IMR-90 (cell line): Measurements from ENCODE around the gene CBX6. TPM values are rescaled to one million over a fixed set of nuclear protein-coding genes. Genes with fewer than 3 reads are reported as not detected.

ENCODE experiments used
- ATAC-seq: fragments of 200-7000 bp; cut with Tn5 transposase; 2 replicates; pipeline ENCODE4 v1.9.1; 2020; ENCODE audit warnings: low read depth, mild to moderate bottlenecking, moderate library complexity
- BruUV-seq: library from RNA; stranded (reverse); fragments of 400-500 nt; replicated peaks from 2 replicates; lab custom pipeline; 2021; lab: Mats Ljungman, UMichigan
- CTCF ChIA-PET: fragments of 300-600 bp; formaldehyde crosslinking; extraction: SDS; loops from one replicate; lab custom pipeline; 2021; ENCODE audit warnings: antibody characterized with exemption; lab: Yijun Ruan, JAX
- POLR2A ChIA-PET: fragments of 300-600 bp; sonication (Branson Sonifier 250); formaldehyde crosslinking; loops from one replicate; lab custom pipeline; 2022; ENCODE audit warnings: antibody characterized with exemption; ENCODE audit not compliant: unreplicated experiment; lab: Charles Lee
- DNase-seq: peaks from one replicate; pipeline ENCODE4 v3.0.0; 2013
- H2AFZ ChIP-seq: replicated peaks from 2 replicates; pipeline ENCODE3; 2013; ENCODE audit warnings: low read length, mild to moderate bottlenecking; ENCODE audit not compliant: poor library complexity
- H2AK5ac ChIP-seq: 2 replicates; pipeline ENCODE4 v1.6.1; 2013; ENCODE audit warnings: low read depth, low read length, inconsistent platforms
- H2AK9ac ChIP-seq: replicated peaks from 2 replicates; pipeline ENCODE3; 2013; ENCODE audit warnings: mild to moderate bottlenecking, low read depth, low read length, moderate library complexity; ENCODE audit not compliant: poor library complexity
- H2BK120ac ChIP-seq: 2 replicates; pipeline ENCODE4 v1.6.1; 2013; ENCODE audit warnings: low read depth, low read length, inconsistent platforms
- H2BK15ac ChIP-seq: 3 replicates; pipeline ENCODE4 v1.6.1; 2013; ENCODE audit warnings: low read depth, low read length, inconsistent platforms
- H2BK20ac ChIP-seq: 2 replicates; pipeline ENCODE4 v1.6.1; 2013; ENCODE audit warnings: low read depth, mild to moderate bottlenecking, inconsistent platforms, low read length, moderate library complexity
- H2BK5ac ChIP-seq: 2 replicates; pipeline ENCODE4 v1.6.1; 2013; ENCODE audit warnings: mild to moderate bottlenecking, low read depth, low read length, inconsistent platforms; ENCODE audit not compliant: poor library complexity, severe bottlenecking
- H3K14ac ChIP-seq: replicated peaks from 2 replicates; pipeline ENCODE4 v1.6.1; 2013; ENCODE audit warnings: low read depth, low read length, inconsistent platforms
- H3K18ac ChIP-seq: 2 replicates; pipeline ENCODE4 v1.6.1; 2013; ENCODE audit warnings: low read depth, low read length, control low read depth
- H3K23ac ChIP-seq: 2 replicates; pipeline ENCODE4 v1.6.1; 2013; ENCODE audit warnings: low read depth, low read length, inconsistent platforms
- H3K27ac ChIP-seq: 2 replicates; pipeline ENCODE4 v1.5.1; 2013; ENCODE audit warnings: mild to moderate bottlenecking, control low read depth, low read length; ENCODE audit not compliant: insufficient read depth
- H3K27me3 ChIP-seq: 2 replicates; pipeline ENCODE4 v1.6.1; 2013; ENCODE audit warnings: low read length; ENCODE audit not compliant: control insufficient read depth, insufficient read depth
- H3K36me3 ChIP-seq: 2 replicates; pipeline ENCODE4 v1.6.1; 2013; ENCODE audit warnings: low read length, mixed read lengths; ENCODE audit not compliant: control insufficient read depth, insufficient read depth
- H3K4ac ChIP-seq: 2 replicates; pipeline ENCODE4 v1.6.1; 2013; ENCODE audit warnings: low read depth, low read length, inconsistent platforms
- H3K4me1 ChIP-seq: 2 replicates; pipeline ENCODE4 v1.6.1; 2013; ENCODE audit warnings: low read length, mixed read lengths; ENCODE audit not compliant: control insufficient read depth, insufficient read depth
- H3K4me2 ChIP-seq: 2 replicates; pipeline ENCODE4 v1.6.1; 2013; ENCODE audit warnings: low read depth, mild to moderate bottlenecking, control low read depth, low read length, moderate library complexity
- H3K4me3 ChIP-seq: 2 replicates; pipeline ENCODE4 v1.5.1; 2013; ENCODE audit warnings: low read depth, mild to moderate bottlenecking, control low read depth, low read length, moderate library complexity; ENCODE audit not compliant: insufficient read depth
- H3K56ac ChIP-seq: 2 replicates; pipeline ENCODE4 v1.6.1; 2013; ENCODE audit warnings: low read length, inconsistent platforms; ENCODE audit not compliant: insufficient read depth; ENCODE audit errors: extremely low read depth
- H3K79me1 ChIP-seq, 2 experiments: 2 replicates each; pipeline ENCODE4 v1.6.1; 2013; ENCODE audit warnings: low read length in 2 of 2, inconsistent platforms in 1 of 2, low read depth in 1 of 2
- H3K9ac ChIP-seq: 2 replicates; pipeline ENCODE4 v1.6.1; 2013; ENCODE audit warnings: low read depth, low read length, control low read depth
- H3K9me1 ChIP-seq: 2 replicates; pipeline ENCODE4 v1.6.1; 2013; ENCODE audit warnings: low read length, inconsistent platforms; ENCODE audit not compliant: insufficient read depth
- H3K9me3 ChIP-seq: 2 replicates; pipeline ENCODE4 v1.6.1; 2013; ENCODE audit warnings: low read length; ENCODE audit not compliant: control insufficient read depth, insufficient read depth
- H4K20me1 ChIP-seq: 2 replicates; pipeline ENCODE4 v1.6.1; 2013; ENCODE audit warnings: low read length, inconsistent platforms; ENCODE audit not compliant: insufficient read depth
- H4K5ac ChIP-seq: 2 replicates; pipeline ENCODE4 v1.6.1; 2013; ENCODE audit warnings: mild to moderate bottlenecking, low read depth, low read length, control low read depth
- H4K8ac ChIP-seq, 2 experiments: 2 replicates each; pipeline ENCODE4 v1.6.1; 2013; ENCODE audit warnings: low read depth in 2 of 2, low read length in 2 of 2, control low read depth in 1 of 2, inconsistent platforms in 1 of 2
- H4K91ac ChIP-seq: 2 replicates; pipeline ENCODE4 v1.6.1; 2013; ENCODE audit warnings: low read depth, low read length, inconsistent platforms; ENCODE audit not compliant: insufficient read depth
- FOS ChIP-seq: fragments of 150-350 bp; IDR thresholded peaks from 2 replicates; pipeline ENCODE4 v1.6.1; 2016; ENCODE audit warnings: low read depth, low read length
- RFX5 ChIP-seq: IDR thresholded peaks from 2 replicates; pipeline ENCODE4 v1.8.0; 2012; ENCODE audit warnings: low read depth, mild to moderate bottlenecking, low read length, moderate library complexity
- WGBS, 2 experiments: methylation state at CpG; one replicate each; pipeline versions ENCODE4 v1.1.5 to v1.1.7; 2013; ENCODE audit warnings: missing lambda C conversion rate in 2 of 2; ENCODE audit not compliant: insufficient read length in 1 of 2; ENCODE audit errors: extremely low coverage in 2 of 2; 5-methylcytosine and 5-hydroxymethylcytosine counted together
- dilution Hi-C: fragments of 300-500 bp; cut with HindIII; formaldehyde crosslinking; loops from one replicate; pipeline ENCODE4 v1.14.3; 2018; ENCODE audit warnings: low sequenced_read_pairs; ENCODE audit not compliant: unreplicated experiment
- in situ Hi-C: fragments of 300-500 bp; cut with MboI; formaldehyde crosslinking; loops from 3 replicates; pipeline ENCODE4 v1.14.3; 2019; ENCODE audit warnings: low sequenced_read_pairs, inconsistent platforms, mixed read lengths
- intact Hi-C: fragments of 100-400 bp; cut with micrococcal nuclease; formaldehyde crosslinking; loops from 2 replicates; pipeline ENCODE4 v1.10.0; 2022
- polyA plus RNA-seq, 3 experiments: library from polyadenylated mRNA; depleted of rRNA; stranded (reverse); fragments of >200 nt; gene quantifications; 2 replicates each; pipeline ENCODE4 v1.2.3, GENCODE V29; 2012; ENCODE audit warnings: low replicate concordance in 1 of 3
- total RNA-seq: library from RNA; depleted of rRNA; stranded (reverse); fragments of >200 nt; gene quantifications from 2 replicates; pipeline ENCODE4 v1.2.3, GENCODE V29; 2012

Gene CBX6
- total and polyA plus RNA-seq, 2 of the 4 experiments (the other 2 are of a cell fraction), result 15.2 to 19.0 TPM

GRCh38 chr22:38878001-38878400 is 6.0 kb upstream of the CBX6 start:
- peaks cover 2% of the 10 kb centered on the region; the same call in 1 of the 2 replicates for H3K9me3 ChIP-seq
- dilution Hi-C loops (no loop called here), intact Hi-C loops (no loop called here), in situ Hi-C loops (loop anchor here (5.0 kb wide), 1 partner anchor 124 kb away; no protein-coding TSS in a partner anchor)
- H3K14ac ChIP-seq, result no peak overlapping the region
- no peak for ATAC-seq
- ChIA-PET POLR2A (no interaction called here), CTCF (no interaction called here)
- H3K27ac ChIP-seq, result no peak overlapping the region
- no peaks in the 10 kb centered on the region for H3K79me1 ChIP-seq
- H4K5ac ChIP-seq, result no peak overlapping the region
- WGBS, 2 experiments, result no CpG with 5 or more reads among the region's 4 CpGs
- no peak for DNase-seq
- no peak overlapping the region for H2AK5ac ChIP-seq
- H3K9ac ChIP-seq, result no peak overlapping the region
- no peak overlapping the region for H3K18ac ChIP-seq
- no peaks in the 10 kb centered on the region for H4K20me1 ChIP-seq
- no peak overlapping the region for H3K4me2 ChIP-seq
- no peaks in the 10 kb centered on the region for H3K36me3 ChIP-seq
- no TSS peak for BruUV-seq
- no peak overlapping the region for H4K91ac ChIP-seq
- no peak overlapping the region for H2BK120ac ChIP-seq
- H3K4ac ChIP-seq, result no peak overlapping the region
- no peaks in the 10 kb centered on the region; the same call in 1 of the 2 replicates for H3K27me3 ChIP-seq
- no peak overlapping the region for H3K56ac ChIP-seq
- H2BK20ac ChIP-seq, result no peak overlapping the region
- H2AK9ac ChIP-seq, result no peak overlapping the region
- H2BK5ac ChIP-seq, result no peak overlapping the region
- H4K8ac ChIP-seq, result no peak overlapping the region
- peaks cover 14% of the 10 kb centered on the region for H3K4me1 ChIP-seq
- H2AFZ ChIP-seq, result no peak overlapping the region
- peaks cover 20% of the 10 kb centered on the region for H3K9me1 ChIP-seq
- no peak overlapping the region for H3K4me3 ChIP-seq
- no peak overlapping the region for H2BK15ac ChIP-seq
- no peak for TF ChIP-seq FOS
- TF ChIP-seq RFX5, result no peak
- H3K23ac ChIP-seq, result no peak overlapping the region
